HepG2 (cell line): Measurements from ENCODE around the gene ZBTB7C. TPM values are rescaled to one million over a fixed set of nuclear protein-coding genes. Genes with fewer than 3 reads are reported as not detected.

Experiments
- ATAC-seq: fragments of 200-7000 bp; cut with Tn5 transposase; 3 replicates; pipeline ENCODE4 v1.9.1; 2020; ENCODE audit warnings: mild to moderate bottlenecking, moderate library complexity
- BruUV-seq: library from RNA; stranded (reverse); fragments of 400-500 nt; replicated peaks from 2 replicates; lab custom pipeline; 2021; lab: Mats Ljungman, UMichigan
- CTCF ChIA-PET: fragments of 300-600 bp; formaldehyde crosslinking; extraction: SDS; loops from one replicate; lab custom pipeline; 2021; ENCODE audit warnings: low total read pairs, inconsistent platforms, low intra/inter-chr PET ratio; lab: Yijun Ruan, JAX
- POLR2A ChIA-PET: fragments of 350-600 bp; sonication (Branson Sonifier 250); formaldehyde crosslinking; loops from one replicate; lab custom pipeline; 2020; ENCODE audit warnings: antibody characterized with exemption, inconsistent platforms; lab: Yijun Ruan, JAX
- DNase-seq: peaks from one replicate; pipeline ENCODE4 v3.0.0-alpha.2; 2015; ENCODE audit warnings: low spot score
- FAIRE-seq: peaks from 3 replicates; lab custom pipeline; 2011; peaks lifted over from hg19 to GRCh38; lab: Jason Lieb, UNC
- H2AFZ ChIP-seq: one replicate; pipeline ENCODE4 v1.6.1; 2011; ENCODE audit warnings: low read length, inconsistent platforms
- H3K27ac ChIP-seq: fragments of 300-600 bp; 3 replicates; pipeline ENCODE4 v1.8.0; 2011; ENCODE audit warnings: mixed run types, mild to moderate bottlenecking, mixed read lengths, low read length, inconsistent platforms; ENCODE audit not compliant: insufficient read depth; ENCODE audit errors: extremely low read length
- H3K27me3 ChIP-seq, 2 experiments: fragments of 200-600 bp in 1 of 2; 2 replicates in 1 of 2; 3 replicates in 1 of 2; pipeline versions ENCODE4 v1.6.0 to v1.8.0; 2011; ENCODE audit warnings: low read length in 2 of 2, mild to moderate bottlenecking in 2 of 2, moderate library complexity in 2 of 2, inconsistent platforms in 1 of 2; ENCODE audit not compliant: insufficient read depth in 2 of 2, control insufficient read depth in 1 of 2
- H3K36me3 ChIP-seq, 2 experiments: fragments of 200-600 bp in 1 of 2; replicated peaks in 1 of 2; 2 replicates in 1 of 2; 3 replicates in 1 of 2; pipeline versions ENCODE4 v1.5.1 to v1.8.0; 2011; ENCODE audit warnings: low read length in 2 of 2, inconsistent platforms in 1 of 2; ENCODE audit not compliant: insufficient read depth in 2 of 2, control insufficient read depth in 1 of 2
- H3K4me1 ChIP-seq: 2 replicates; pipeline ENCODE4 v1.5.1; 2012; ENCODE audit warnings: low read length, inconsistent platforms; ENCODE audit not compliant: insufficient read depth
- H3K4me2 ChIP-seq: 2 replicates; pipeline ENCODE4 v1.6.0; 2011; ENCODE audit warnings: low read depth, low read length, inconsistent platforms
- H3K4me3 ChIP-seq, 3 experiments: fragments of 200-600 bp in 1 of 3; sonication (generic), shearing (Covaris generic) in 1 of 3; replicated peaks in 1 of 3; 2 replicates each; pipeline ENCODE4 v1.5.1; 2011 to 2016; ENCODE audit warnings: low read length in 3 of 3, inconsistent platforms in 2 of 3, low read depth in 2 of 3, mild to moderate bottlenecking in 2 of 3, control low read depth in 1 of 3, mixed read lengths in 1 of 3; ENCODE audit not compliant: insufficient read depth in 1 of 3
- H3K79me2 ChIP-seq: one replicate; pipeline ENCODE4 v1.6.1; 2011; ENCODE audit warnings: low read length, inconsistent platforms; ENCODE audit not compliant: insufficient read depth
- H3K9ac ChIP-seq: 2 replicates; pipeline ENCODE4 v1.6.0; 2011; ENCODE audit warnings: mild to moderate bottlenecking, low read depth, low read length, inconsistent platforms; ENCODE audit not compliant: insufficient read depth
- H3K9me3 ChIP-seq: 2 replicates; pipeline ENCODE4 v1.5.1; 2012; ENCODE audit warnings: mild to moderate bottlenecking, low read length
- H4K20me1 ChIP-seq: 2 replicates; pipeline ENCODE4 v1.6.0; 2011; ENCODE audit warnings: inconsistent platforms, mild to moderate bottlenecking, low read length, moderate library complexity; ENCODE audit not compliant: insufficient read depth
- CBX2 ChIP-seq, 2 experiments: fragments of 200-600 bp in 1 of 2; sonication (generic); formaldehyde crosslinking in 1 of 2; IDR thresholded peaks; 2 replicates each; pipeline versions ENCODE4 v1.7.0 to v1.8.1; 2018 to 2022; ENCODE audit warnings: low read depth in 2 of 2, low read length in 1 of 2, mild to moderate bottlenecking in 1 of 2, missing genetic modification reagents in 1 of 2
- ELK4 ChIP-seq: sonication (generic); formaldehyde crosslinking; IDR thresholded peaks from 2 replicates; pipeline ENCODE4 v1.9.0; 2021; ENCODE audit warnings: missing genetic modification reagents, borderline replicate concordance
- LBX2 ChIP-seq: sonication (generic); formaldehyde crosslinking; IDR thresholded peaks from 2 replicates; pipeline ENCODE4 v1.5.0; 2020; ENCODE audit warnings: missing genetic modification reagents, mild to moderate bottlenecking, borderline replicate concordance
- MTA1 ChIP-seq: sonication (generic); formaldehyde crosslinking; IDR thresholded peaks from 2 replicates; pipeline ENCODE4 v1.4.0; 2020; ENCODE audit warnings: missing genetic modification reagents, mild to moderate bottlenecking, borderline replicate concordance
- NR0B2 ChIP-seq: sonication (generic); formaldehyde crosslinking; IDR thresholded peaks from 2 replicates; pipeline ENCODE4 v1.4.0; 2020; ENCODE audit warnings: mild to moderate bottlenecking, missing genetic modification reagents
- NR2F2 ChIP-seq: IDR thresholded peaks from 2 replicates; pipeline ENCODE4 v1.6.1; 2012; ENCODE audit warnings: low read depth, inconsistent platforms, borderline replicate concordance
- PAF1 ChIP-seq: IDR thresholded peaks from 2 replicates; pipeline ENCODE4 v1.6.1; 2016; ENCODE audit warnings: missing genetic modification reagents, missing compliant biosample characterization
- SALL2 ChIP-seq: sonication (generic); formaldehyde crosslinking; IDR thresholded peaks from 2 replicates; pipeline ENCODE4 v1.8.1; 2023; ENCODE audit warnings: mild to moderate bottlenecking, missing genetic modification reagents, inconsistent platforms
- TEAD3 ChIP-seq: optimal IDR thresholded peaks from 2 replicates; pipeline ENCODE3; 2016; ENCODE audit warnings: borderline replicate concordance
- YEATS4 ChIP-seq: sonication (generic); formaldehyde crosslinking; IDR thresholded peaks from 2 replicates; pipeline ENCODE4 v1.4.0; 2020; ENCODE audit warnings: missing genetic modification reagents, borderline replicate concordance
- ZNF350 ChIP-seq: sonication (generic); formaldehyde crosslinking; IDR thresholded peaks from 2 replicates; pipeline ENCODE4 v1.4.0; 2020; ENCODE audit warnings: mild to moderate bottlenecking, low read depth, missing genetic modification reagents, borderline replicate concordance
- ZNF354B ChIP-seq: sonication (generic); formaldehyde crosslinking; IDR thresholded peaks from 2 replicates; pipeline ENCODE4 v1.8.0; 2022; ENCODE audit warnings: mild to moderate bottlenecking, missing genetic modification reagents
- ZNF557 ChIP-seq: sonication (generic); formaldehyde crosslinking; IDR thresholded peaks from 2 replicates; pipeline ENCODE4 v1.4.0; 2020; ENCODE audit warnings: missing genetic modification reagents
- ZNF761 ChIP-seq: sonication (generic); formaldehyde crosslinking; conservative IDR thresholded peaks from 2 replicates; pipeline ENCODE4 v1.4.0; 2020; ENCODE audit warnings: mild to moderate bottlenecking, missing genetic modification reagents
- ZNF83 ChIP-seq: sonication (generic); formaldehyde crosslinking; IDR thresholded peaks from 2 replicates; pipeline ENCODE4 v1.4.0; 2020; ENCODE audit warnings: missing genetic modification reagents, mild to moderate bottlenecking, borderline replicate concordance
- ZSCAN30 ChIP-seq: sonication (generic); formaldehyde crosslinking; IDR thresholded peaks from 2 replicates; pipeline ENCODE4 v1.5.0; 2020; ENCODE audit warnings: mild to moderate bottlenecking, missing genetic modification reagents
- ZSCAN31 ChIP-seq: sonication (generic); formaldehyde crosslinking; IDR thresholded peaks from 2 replicates; pipeline ENCODE4 v1.5.0; 2020; ENCODE audit warnings: low read depth, mild to moderate bottlenecking, missing genetic modification reagents
- WGBS: methylation state at CpG from one replicate; pipeline ENCODE4 v1.1.6; 2017; ENCODE audit warnings: low lambda C conversion rate; 5-methylcytosine and 5-hydroxymethylcytosine counted together
- in situ Hi-C: cut with HindIII; loops from 2 replicates; pipeline ENCODE4 v1.10.0; 2017; ENCODE audit warnings: low pct_unique_long_range_greater_than_20kb; ENCODE audit not compliant: extremely low pct_ligation_motif_present
- intact Hi-C: fragments of 100-400 bp; cut with micrococcal nuclease; formaldehyde crosslinking; loops from one replicate; pipeline ENCODE4 v1.10.0; 2022; ENCODE audit not compliant: unreplicated experiment
- polyA plus RNA-seq, 8 experiments: library from polyadenylated mRNA; depleted of rRNA in 3 of 8; stranded (reverse) in 7 of 8; unstranded in 1 of 8; fragments of >200 nt; fragmentation: Illumina TruSeq in 4 of 8; extraction: Trizol in 4 of 8; gene quantifications; 2 replicates each; pipeline versions ENCODE4 v1.2.1 to v1.2.3, GENCODE V29; 2011 to 2016; ENCODE audit warnings: low read depth in 4 of 8, missing spikeins in 1 of 8, mixed read lengths in 1 of 8; ENCODE audit not compliant: insufficient read depth in 1 of 8
- total RNA-seq, 5 experiments: library from RNA; depleted of rRNA; stranded (reverse); fragments of >200 nt; fragmentation: Illumina TruSeq; extraction: Trizol; gene quantifications; 2 replicates each; pipeline ENCODE4 v1.2.3, GENCODE V29; 2016; ENCODE audit warnings: low read depth in 1 of 5

Gene ZBTB7C
- total and polyA plus RNA-seq, 2 of the 13 experiments (the other 11 are each of a cell fraction or from before 2014, with no cell fraction given) = 0.01 to 0.04 TPM

GRCh38 chr18:48122376-48122775, 286.8 kb downstream of the ZBTB7C start:
- in situ Hi-C loops = no loop called here
- intact Hi-C loops = no loop called here
- no peak for FAIRE-seq
- Histone ChIP-seq H2AFZ (no peak overlapping the region), H3K27me3 (peaks cover 4% of the 10 kb centered on the region in 2 experiments; a peak in 3 of 5 replicates)
- no peak for TF ChIP-seq PAF1
- TF ChIP-seq YEATS4 (CRISPR knock-in tag) = no peak
- TF ChIP-seq MTA1 (CRISPR knock-in tag) = no peak
- TF ChIP-seq TEAD3 = no peak
- no peak for TF ChIP-seq ZSCAN31 (CRISPR knock-in tag)
- TF ChIP-seq ZNF557 = no peak
- TF ChIP-seq NR0B2 = no peak
- no peak for TF ChIP-seq NR2F2
- TF ChIP-seq, all 625 proteins: peak for 0
- Histone ChIP-seq H3K9me3 (no peaks in the 10 kb centered on the region), H3K4me2 (no peak overlapping the region), H3K9ac (no peak overlapping the region), H3K27ac (no peak overlapping the region), H3K79me2 (no peaks in the 10 kb centered on the region), H3K4me3 (no peak overlapping the region), H3K36me3 (no peaks in the 10 kb centered on the region), H4K20me1 (no peaks in the 10 kb centered on the region), H3K4me1 (no peaks in the 10 kb centered on the region)
- ChIA-PET POLR2A (no interaction called here), CTCF (no interaction called here)
- ATAC-seq = no peak
- DNase-seq = no peak
- no TSS peak for BruUV-seq
- 20% methylated on average over 3 of the region's 3 CpGs for WGBS

- Histone ChIP-seq H4K20me1 (no peaks in the 10 kb centered on the region), H2AFZ (no peak overlapping the region), H3K27ac (no peak overlapping the region), H3K9ac (no peak overlapping the region), H3K27me3 (peaks cover 4% of the 10 kb centered on the region in 2 experiments; a peak in 3 of 5 replicates), H3K4me3 (no peak overlapping the region), H3K79me2 (no peaks in the 10 kb centered on the region), H3K36me3 (no peaks in the 10 kb centered on the region), H3K9me3 (no peaks in the 10 kb centered on the region), H3K4me1 (no peaks in the 10 kb centered on the region), H3K4me2 (no peak overlapping the region)
- ATAC-seq (no peak), DNase-seq (no peak), FAIRE-seq (no peak)
- WGBS = 29% methylated on average over 1 of the region's 3 CpGs
- BruUV-seq = no TSS peak
- POLR2A ChIA-PET = no interaction called here
- in situ Hi-C loops (no loop called here), intact Hi-C loops (no loop called here)
- TF ChIP-seq ZSCAN30 (no peak), CBX2 (IDR thresholded peaks at IDR 0.05; ENCODE audit: low read depth, low read length) (no peak), CBX2 (CRISPR knock-in tag; IDR thresholded peaks at IDR 0.05; ENCODE audit: low read depth) (no peak), SALL2 (CRISPR knock-in tag) (no peak), ELK4 (CRISPR knock-in tag) (no peak), ZNF83 (no peak), LBX2 (CRISPR knock-in tag) (no peak), ZNF354B (CRISPR knock-in tag) (no peak), ZNF350 (no peak), ZNF761 (CRISPR knock-in tag) (no peak)
- CTCF ChIA-PET = no interaction called here
Observed at GRCh38 chr18:48121752-48122151, 287.4 kb downstream of the ZBTB7C start.
